Transverse colon (tissue), 4 donors: ENCODE data around the gene TTC31. TPM values are rescaled to one million over a fixed set of nuclear protein-coding genes. Genes with fewer than 3 reads are reported as not detected.

ENCODE experiments used
- DNase-seq: peaks from one replicate; pipeline ENCODE4 v3.0.0-alpha.2; 2019
- H3K27ac ChIP-seq, 4 donors: fragments of 200-600 bp; sonication (generic); 2 replicates each; pipeline ENCODE4 v1.5.1; 2016 to 2018; ENCODE audit warnings: inconsistent platforms in 4 of 4
- H3K27me3 ChIP-seq: fragments of 200-600 bp; sonication (generic); 2 replicates; pipeline ENCODE4 v1.5.1; 2017; ENCODE audit warnings: inconsistent platforms
- H3K36me3 ChIP-seq, 4 donors: fragments of 200-600 bp; sonication (generic); 2 replicates each; pipeline ENCODE4 v1.5.1; 2017 to 2019; ENCODE audit warnings: inconsistent platforms in 4 of 4
- H3K4me1 ChIP-seq, 4 donors: fragments of 200-600 bp; sonication (generic); 2 replicates each; pipeline ENCODE4 v1.5.1; 2017 to 2020; ENCODE audit warnings: inconsistent platforms in 4 of 4
- H3K4me3 ChIP-seq, 4 donors: fragments of 200-600 bp; sonication (generic); 1 replicate in 1 of 4; 2 replicates in 3 of 4; pipeline versions ENCODE4 v1.5.1 to v1.6.1; 2017 to 2019; ENCODE audit warnings: inconsistent platforms in 4 of 4
- H3K9me3 ChIP-seq, 2 donors: fragments of 200-600 bp; sonication (generic); 2 replicates each; pipeline ENCODE4 v1.5.1; 2017 to 2019; ENCODE audit warnings: inconsistent platforms in 2 of 2
- EP300 ChIP-seq: sonication (generic); formaldehyde crosslinking; IDR thresholded peaks from one replicate; pipeline ENCODE4 v1.6.1; 2017; ENCODE audit warnings: antibody characterized with exemption, low read depth
- POLR2A ChIP-seq: fragments of 450-650 bp; IDR thresholded peaks from one replicate; pipeline ENCODE4 v1.6.1; 2016; ENCODE audit warnings: antibody characterized with exemption, mild to moderate bottlenecking, moderate library complexity
- POLR2AphosphoS5 ChIP-seq, 3 donors: sonication (generic); formaldehyde crosslinking; IDR thresholded peaks; one replicate each; pipeline ENCODE4 v1.6.1; 2016; ENCODE audit warnings: antibody characterized with exemption in 3 of 3
- WGBS, 2 donors: methylation state at CpG; one replicate each; pipeline ENCODE4 v1.1.5; 2018; ENCODE audit warnings: low coverage in 1 of 2; 5-methylcytosine and 5-hydroxymethylcytosine counted together
- in situ Hi-C, 4 donors: fragments of 200-750 bp; cut with MboI; loops; one replicate each; pipeline versions ENCODE4 v1.15.0 to v1.15.1; 2017; ENCODE audit warnings: low sequenced_read_pairs in 3 of 4, low pct_ligation_motif_present in 1 of 4, low pct_unique_long_range_greater_than_20kb in 1 of 4
- intact Hi-C: fragments of 100-400 bp; cut with DNase I; formaldehyde crosslinking; loops from one replicate; pipeline ENCODE4 v1.15.1; 2023; ENCODE audit warnings: low total_unique reads
- total RNA-seq, 4 donors: library from RNA; depleted of rRNA; stranded (reverse); fragments of >200 nt; gene quantifications; one replicate each; pipeline ENCODE4 v1.1.0, GENCODE V29; 2016
- TF ChIP-seq, protein P1 (sequence below), 5 experiments: fragments of 200-600 bp in 3 of 5; fragments of 450-650 bp in 2 of 5; sonication (generic) in 3 of 5; IDR thresholded peaks; 1 replicate in 2 of 5; 2 replicates in 3 of 5; pipeline ENCODE4 v1.5.1; 2016 to 2017; ENCODE audit warnings: antibody characterized with exemption in 5 of 5, inconsistent platforms in 3 of 5, mild to moderate bottlenecking in 2 of 5, moderate library complexity in 1 of 5

Gene TTC31
- total RNA-seq, 4 donors from 2014 or later: 16.9 to 36.0 (median 32.0) TPM

DNA sequence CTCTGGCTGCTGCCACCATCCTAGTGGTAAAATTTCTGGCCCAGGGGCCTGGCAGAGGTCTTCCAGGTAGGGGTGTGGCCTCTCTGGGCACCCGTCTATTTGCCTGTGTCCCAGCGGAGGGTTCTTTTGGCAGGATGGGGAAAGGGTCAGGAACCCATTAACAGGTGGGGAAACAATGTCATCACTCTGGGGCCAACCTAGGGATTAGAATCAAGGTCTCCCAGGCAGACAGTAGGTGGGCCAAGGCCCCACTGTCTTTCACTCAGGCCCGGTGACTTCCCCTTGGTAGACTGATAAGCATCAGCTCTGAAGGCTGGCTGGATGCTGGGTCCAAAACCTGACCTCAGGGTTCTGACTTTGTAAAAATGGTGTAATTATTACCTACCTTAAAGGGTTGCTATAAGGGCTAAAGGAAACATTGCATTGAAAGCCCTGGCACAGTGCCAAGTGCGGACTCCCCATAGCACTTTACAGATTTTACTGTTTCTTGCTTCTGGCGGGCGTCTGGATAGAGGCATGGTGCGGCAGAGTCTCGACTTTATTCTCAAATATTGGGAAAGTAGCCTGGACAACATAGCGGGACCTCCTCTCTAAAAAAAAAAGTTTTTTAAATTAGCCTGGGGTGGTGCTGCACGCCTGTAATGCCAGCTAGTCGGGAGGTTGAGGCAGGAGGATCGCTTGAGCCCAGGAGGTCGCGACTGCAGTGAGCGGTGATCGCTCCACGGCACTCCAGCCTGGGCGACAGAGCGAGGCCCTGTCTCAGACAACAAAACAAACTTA lies 14.3 kb downstream of the TTC31 start:
- peak overlapping the region in 1 of 4 donors; percentile 8 for H3K27ac ChIP-seq
- 40 to 79% methylated on average over 3 to 19 of the region's 19 CpGs for WGBS, 2 donors
- peak overlapping the region in 1 of 4 donors; percentile 50 for H3K4me3 ChIP-seq
- peaks cover 19 to 36% (median 32%) of the 10 kb centered on the region in 4 donors for H3K4me1 ChIP-seq
- H3K36me3 ChIP-seq: peaks cover 0 to 10% (median 5%) of the 10 kb centered on the region in 4 donors
- in situ Hi-C loops (loop anchor here in 2 of 4 donors (25.0 kb wide), 1 partner anchor 90 kb away; no protein-coding TSS in a partner anchor), intact Hi-C loops (no loop called here)
- TF ChIP-seq, protein P1, sequence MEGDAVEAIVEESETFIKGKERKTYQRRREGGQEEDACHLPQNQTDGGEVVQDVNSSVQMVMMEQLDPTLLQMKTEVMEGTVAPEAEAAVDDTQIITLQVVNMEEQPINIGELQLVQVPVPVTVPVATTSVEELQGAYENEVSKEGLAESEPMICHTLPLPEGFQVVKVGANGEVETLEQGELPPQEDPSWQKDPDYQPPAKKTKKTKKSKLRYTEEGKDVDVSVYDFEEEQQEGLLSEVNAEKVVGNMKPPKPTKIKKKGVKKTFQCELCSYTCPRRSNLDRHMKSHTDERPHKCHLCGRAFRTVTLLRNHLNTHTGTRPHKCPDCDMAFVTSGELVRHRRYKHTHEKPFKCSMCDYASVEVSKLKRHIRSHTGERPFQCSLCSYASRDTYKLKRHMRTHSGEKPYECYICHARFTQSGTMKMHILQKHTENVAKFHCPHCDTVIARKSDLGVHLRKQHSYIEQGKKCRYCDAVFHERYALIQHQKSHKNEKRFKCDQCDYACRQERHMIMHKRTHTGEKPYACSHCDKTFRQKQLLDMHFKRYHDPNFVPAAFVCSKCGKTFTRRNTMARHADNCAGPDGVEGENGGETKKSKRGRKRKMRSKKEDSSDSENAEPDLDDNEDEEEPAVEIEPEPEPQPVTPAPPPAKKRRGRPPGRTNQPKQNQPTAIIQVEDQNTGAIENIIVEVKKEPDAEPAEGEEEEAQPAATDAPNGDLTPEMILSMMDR (IDR thresholded peaks at IDR 0.05): no peak
- TF ChIP-seq EP300 (no peak), POLR2A (no peak), POLR2AphosphoS5 (IDR thresholded peaks at IDR 0.05) (no peak)
- H3K9me3 ChIP-seq: no peaks in the 10 kb centered on the region
- no peak for DNase-seq
- peaks cover 42% of the 10 kb centered on the region for H3K27me3 ChIP-seq

DNA sequence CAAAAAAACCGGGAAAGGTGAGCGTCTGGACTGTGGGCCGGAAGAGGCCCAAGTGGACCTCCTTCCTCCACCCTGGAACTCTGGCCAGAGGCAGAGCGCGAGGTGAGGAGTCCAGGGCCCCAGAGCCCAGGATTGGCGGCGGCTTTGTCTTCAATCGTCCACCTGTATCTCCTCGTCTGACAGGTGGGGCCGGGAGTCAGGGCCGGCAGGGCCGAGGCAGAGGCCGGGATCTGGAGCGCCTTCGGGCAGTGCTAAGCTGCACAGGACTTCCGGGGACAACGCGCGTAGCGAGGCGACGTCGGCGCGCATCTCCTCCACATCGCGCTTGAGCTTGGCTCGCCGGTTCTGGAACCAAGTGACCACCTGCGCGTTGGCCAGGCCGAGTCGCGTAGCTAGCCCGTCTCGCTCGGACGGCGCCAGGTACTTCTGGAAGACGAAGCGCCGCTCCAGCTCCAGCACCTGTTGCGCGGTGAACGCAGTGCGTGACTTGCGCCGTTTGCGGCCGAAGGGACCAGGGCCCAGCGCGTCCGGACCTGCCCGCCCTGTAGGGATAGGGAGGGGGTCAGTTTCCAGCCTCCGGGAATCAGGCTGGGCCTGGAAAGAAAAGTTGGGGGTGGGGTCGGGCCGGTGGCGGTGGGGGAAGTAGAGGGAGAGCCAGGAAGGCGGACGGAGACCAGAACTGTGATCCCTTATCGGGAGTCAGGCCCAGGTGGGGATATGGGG lies 15.1 kb downstream of the TTC31 start:
- in situ Hi-C loops: loop anchor here in 2 of 4 donors (25.0 kb wide), 1 partner anchor 89 kb away; no protein-coding TSS in a partner anchor

DNA sequence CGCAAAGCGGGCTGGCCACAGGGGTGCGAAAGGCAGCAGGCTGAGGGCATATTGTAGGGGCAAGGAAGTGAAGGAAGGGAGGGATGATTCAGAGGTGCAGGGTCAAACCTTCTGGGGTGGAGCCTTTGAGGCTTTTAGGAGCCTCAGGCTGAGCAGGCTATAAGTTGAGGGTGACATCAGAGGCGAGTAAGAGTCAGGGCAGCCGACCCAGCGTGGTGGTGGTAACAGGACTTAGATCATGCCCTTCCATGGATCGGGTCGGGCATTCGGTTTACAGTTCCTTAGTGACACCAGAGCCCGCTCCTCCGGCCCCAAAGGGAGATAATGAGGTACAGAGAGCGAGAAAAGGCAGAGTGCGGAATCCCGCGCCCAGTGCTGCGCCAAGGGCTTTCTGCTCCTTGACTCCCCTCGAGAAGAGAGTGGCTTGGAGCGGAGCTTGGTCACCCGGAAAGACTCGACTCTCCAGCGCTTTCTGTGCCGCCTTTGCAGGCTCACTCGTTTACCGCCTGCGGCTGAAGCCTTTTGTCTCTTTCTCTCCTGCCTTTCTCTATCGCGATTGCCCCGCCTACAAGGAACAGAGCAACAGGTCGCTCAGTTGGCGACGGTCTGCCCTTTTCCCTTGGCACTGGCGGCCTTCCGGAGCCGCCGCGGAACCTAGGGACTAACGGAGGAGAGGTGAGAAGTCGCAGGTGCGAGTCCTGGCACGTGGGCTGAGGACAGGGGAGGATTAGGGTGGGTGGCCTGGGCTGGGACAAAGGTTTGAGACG lies 15.8 kb downstream of the TTC31 start:
- peak overlapping the region in 3 of 4 donors; percentile 11 to 50 (median 40) for H3K4me3 ChIP-seq
- 2 to 10% methylated on average over 4 to 41 of the region's 41 CpGs for WGBS, 2 donors
- peaks cover 42% of the 10 kb centered on the region for H3K27me3 ChIP-seq
- intact Hi-C loops (no loop called here), in situ Hi-C loops (loop anchor here in 2 of 4 donors (25.0 kb wide), 1 partner anchor 89 kb away; no protein-coding TSS in a partner anchor)
- no peaks in the 10 kb centered on the region for H3K36me3 ChIP-seq
- TF ChIP-seq EP300: no peak
- TF ChIP-seq POLR2AphosphoS5 (IDR thresholded peaks at IDR 0.05): no peak
- DNase-seq: peak; percentile 33
- H3K27ac ChIP-seq: no peak overlapping the region
- H3K9me3 ChIP-seq: no peaks in the 10 kb centered on the region
- H3K4me1 ChIP-seq: peaks cover 19 to 43% (median 37%) of the 10 kb centered on the region in 4 donors

More for the DNA sequence above, 15.1 kb downstream of the TTC31 start:
- peaks cover 0 to 5% (median 1%) of the 10 kb centered on the region in 4 donors for H3K36me3 ChIP-seq
- H3K9me3 ChIP-seq: no peaks in the 10 kb centered on the region
- H3K27ac ChIP-seq: peak overlapping the region in 1 of 4 donors; percentile 8
- WGBS, 2 donors: 0 to 8% methylated on average over 1 to 32 of the region's 61 CpGs
- intact Hi-C loops: no loop called here
- TF ChIP-seq EP300 (no peak), POLR2A (peak; percentile 36), POLR2AphosphoS5 (IDR thresholded peaks at IDR 0.05) (peak in 2 of 3 donors; percentile 44 to 66)
- TF ChIP-seq, protein P1 (IDR thresholded peaks at IDR 0.05): no peak
- DNase-seq: peak; percentile 36
- peak overlapping the region in 3 of 4 donors; percentile 11 to 50 (median 40) for H3K4me3 ChIP-seq
- H3K27me3 ChIP-seq: peaks cover 42% of the 10 kb centered on the region
- peaks cover 19 to 38% (median 32%) of the 10 kb centered on the region in 4 donors for H3K4me1 ChIP-seq

DNA sequence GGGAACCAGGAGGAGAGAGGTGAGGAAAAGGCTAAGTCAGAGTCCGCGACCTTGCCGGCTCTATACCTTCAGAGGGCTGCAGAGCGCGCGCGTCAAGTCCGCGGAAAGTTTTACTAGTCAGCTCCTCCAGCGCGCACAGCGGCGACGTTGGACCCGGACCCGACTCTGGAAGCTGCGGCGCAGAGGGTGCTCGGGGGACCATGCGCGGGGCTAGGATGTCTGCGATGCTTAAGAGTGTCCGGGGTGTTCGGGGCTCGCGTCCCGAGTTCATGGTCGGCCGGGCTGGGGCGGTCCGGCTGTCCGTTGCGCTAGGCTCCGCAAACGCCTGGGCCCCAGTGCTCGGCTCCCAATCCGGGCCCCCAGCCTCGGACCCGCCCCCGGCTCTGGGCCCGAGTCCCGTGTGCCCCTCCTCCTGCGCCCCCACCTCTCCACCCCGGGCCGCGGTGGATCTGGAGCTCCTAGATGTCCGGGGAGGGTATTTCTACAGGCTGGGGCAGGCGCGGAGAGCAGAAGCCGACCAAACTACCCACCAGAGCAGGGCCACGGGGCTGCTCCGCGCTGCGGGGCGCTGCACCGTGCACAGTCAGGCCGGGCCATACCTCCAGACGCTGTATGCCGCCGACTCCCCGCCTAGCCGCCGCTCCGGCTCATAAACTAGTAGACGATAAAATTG lies 16.5 kb downstream of the TTC31 start, which contains the start of gene LBX2:
Gene LBX2, minus strand, starts transcription at position 337 of the 673 bp plus-strand sequence. Its CDS starts 66 bp downstream, at position 271.
- intact Hi-C loops: no loop called here
- DNase-seq: no peak
- Histone ChIP-seq H3K9me3 (no peaks in the 10 kb centered on the region), H3K27me3 (peaks cover 42% of the 10 kb centered on the region), H3K36me3 (no peaks in the 10 kb centered on the region), H3K4me1 (peaks cover 19 to 50% (median 41%) of the 10 kb centered on the region in 4 donors), H3K27ac (no peak within 1 kb of the TSS), H3K4me3 (peak within 1 kb of the TSS in 3 of 4 donors; percentile 11 to 50 (median 40))
- in situ Hi-C loops: loop anchor here in 2 of 4 donors (25.0 kb wide), 1 partner anchor 88 kb away; no protein-coding TSS in a partner anchor
- TF ChIP-seq POLR2A (no peak), EP300 (no peak), POLR2AphosphoS5 (IDR thresholded peaks at IDR 0.05) (no peak)
- TF ChIP-seq, protein P1 (IDR thresholded peaks at IDR 0.05): no peak
- WGBS, 2 donors: 4 to 5% methylated on average over 4 to 49 of the region's 65 CpGs
